ENCODE data around the gene ADARB2.
A peak's percentile ranks its signal among the peaks of the same experiment; 100 is the strongest.
"Not testable (repeated sequence)": the region's sequence is repeated elsewhere in the genome, so short reads cannot be mapped to it uniquely, and the experiment has no call there.

The ADARB2 gene

DNA sequence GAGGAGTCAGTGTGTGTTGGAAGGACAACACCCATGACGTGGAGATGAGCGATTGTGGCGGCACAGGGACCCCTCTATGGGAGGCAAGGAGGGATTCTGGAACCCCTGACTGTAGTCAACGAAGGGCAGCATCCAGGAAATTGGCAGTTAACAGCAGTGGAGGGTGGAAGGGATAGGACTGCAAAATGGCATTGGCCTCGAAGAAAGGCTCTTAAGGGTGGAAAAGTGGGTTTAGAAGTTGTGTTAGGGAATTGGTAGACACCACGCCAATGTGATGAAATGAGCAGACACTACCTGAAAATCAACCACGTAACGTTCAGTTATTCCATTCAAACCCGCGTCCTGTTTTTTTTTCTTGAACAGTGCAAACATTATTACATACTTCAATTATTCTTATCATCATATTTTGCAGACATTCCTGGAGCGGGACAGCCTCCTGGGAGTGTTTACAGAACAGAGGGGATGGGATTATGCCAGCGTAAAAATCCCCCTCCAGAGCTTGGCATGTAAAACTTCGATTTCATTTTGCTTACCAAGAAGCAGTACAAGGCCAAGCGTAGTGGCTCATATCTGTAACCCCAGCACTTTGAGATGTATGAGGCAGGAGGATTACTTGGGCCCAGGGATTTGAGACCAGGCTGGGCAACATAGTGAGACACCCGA lies 409.0 kb downstream of the ADARB2 start:
- DNase-seq = no peak

DNA sequence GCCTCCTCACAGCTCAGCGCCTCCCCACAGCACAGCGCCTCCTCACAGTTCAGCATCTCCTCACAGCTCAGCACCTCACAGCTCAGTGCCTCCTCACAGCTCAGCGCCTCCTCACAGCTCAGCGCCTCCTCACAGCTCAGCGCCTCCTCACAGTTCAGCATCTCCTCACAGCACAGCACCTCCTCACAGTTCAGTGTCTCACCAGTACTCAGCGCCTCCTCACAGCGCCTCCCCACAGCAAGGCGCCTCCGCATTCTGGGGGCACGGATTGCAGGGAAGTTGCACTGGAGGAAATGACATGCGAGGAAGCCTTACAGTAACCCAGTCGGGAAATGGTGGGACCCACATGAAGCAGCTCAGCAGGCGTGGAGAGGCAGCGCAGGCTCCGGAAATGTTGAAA lies 409.6 kb downstream of the ADARB2 start:
- no peak for DNase-seq

DNA sequence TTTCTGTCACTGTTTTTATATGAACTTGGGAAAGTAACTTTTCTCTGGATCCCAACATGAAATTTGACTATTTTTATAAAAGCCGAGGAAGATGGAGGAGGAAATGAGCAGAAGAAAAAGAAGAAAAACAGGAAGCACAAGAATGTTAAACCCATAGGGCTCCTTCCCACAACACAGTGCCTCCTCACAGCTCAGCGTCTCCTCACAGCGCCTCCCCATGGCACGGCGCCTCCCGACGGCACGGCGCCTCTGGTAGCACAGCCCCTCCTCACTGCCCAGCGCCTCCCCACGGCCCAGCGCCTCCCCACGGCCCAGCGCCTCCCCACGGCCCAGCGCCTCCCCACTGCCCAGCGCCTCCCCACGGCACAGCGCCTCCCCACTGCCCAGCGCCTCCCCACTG lies 410.8 kb downstream of the ADARB2 start:
- not testable (repeated sequence) for DNase-seq

DNA sequence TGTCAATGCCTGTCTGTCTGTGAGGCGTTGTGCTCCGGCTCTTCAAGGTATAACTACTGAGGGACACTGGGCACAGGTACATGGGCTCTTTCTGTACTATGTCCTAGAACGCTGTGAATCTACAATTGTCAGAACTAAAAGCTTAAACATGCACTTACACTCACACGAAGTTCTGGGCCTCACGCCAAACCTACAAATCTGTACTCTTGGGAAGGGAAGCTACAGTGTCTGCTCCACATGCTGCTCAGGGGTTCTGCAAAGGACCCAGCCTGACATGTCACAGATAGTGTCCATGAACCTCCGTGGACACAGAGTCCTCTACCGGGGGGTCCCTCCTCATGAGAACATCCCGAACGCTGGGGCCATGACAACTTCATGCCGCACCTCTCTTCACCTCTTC lies 412.4 kb downstream of the ADARB2 start:
- no peak for DNase-seq

DNA sequence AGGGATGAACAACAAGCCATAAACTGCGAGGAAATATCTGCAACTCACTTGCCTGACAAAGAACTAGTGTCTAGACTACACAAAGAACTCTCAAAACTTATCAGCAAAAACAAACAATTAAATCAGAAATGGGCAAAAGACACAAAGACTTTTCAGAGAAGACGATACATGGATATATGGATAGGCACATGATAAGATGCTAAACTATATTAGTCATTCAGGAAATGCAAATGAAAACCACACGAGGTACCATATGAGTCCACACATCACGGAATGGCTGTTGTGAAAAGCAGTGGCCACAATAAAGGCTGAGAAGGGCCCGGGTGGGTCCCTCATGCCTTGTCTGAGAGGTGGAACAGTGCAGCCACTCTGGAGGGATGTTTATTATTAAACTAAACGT lies 413.4 kb downstream of the ADARB2 start:
- DNase-seq = no peak

DNA sequence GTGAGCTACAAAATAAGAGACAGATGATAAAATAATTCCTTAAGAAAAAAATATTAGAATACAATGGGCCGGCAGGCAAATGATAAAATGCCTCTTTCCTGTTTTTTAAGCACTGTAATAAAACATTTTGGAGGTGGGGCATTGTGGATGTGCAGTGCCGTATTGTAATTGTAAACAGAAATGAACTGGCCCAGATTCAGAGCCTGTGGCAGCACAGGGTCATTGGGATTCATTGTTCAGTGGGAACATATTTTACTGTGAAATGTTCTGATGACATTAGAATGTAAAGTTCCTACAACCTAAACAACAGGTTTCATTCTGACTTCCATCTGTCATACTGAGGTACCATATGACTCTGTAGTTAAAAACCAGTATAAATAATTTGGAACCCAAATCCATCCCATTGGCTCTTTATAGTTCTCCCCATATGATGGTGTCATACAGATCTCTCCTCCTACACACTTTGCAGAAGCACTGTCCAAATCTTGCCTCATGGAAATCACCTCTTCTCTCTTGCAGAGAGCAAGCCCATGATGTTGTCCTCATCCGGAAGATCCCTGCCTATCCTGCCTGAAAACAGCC lies 416.5 kb downstream of the ADARB2 start:
- DNase-seq = no peak

DNA sequence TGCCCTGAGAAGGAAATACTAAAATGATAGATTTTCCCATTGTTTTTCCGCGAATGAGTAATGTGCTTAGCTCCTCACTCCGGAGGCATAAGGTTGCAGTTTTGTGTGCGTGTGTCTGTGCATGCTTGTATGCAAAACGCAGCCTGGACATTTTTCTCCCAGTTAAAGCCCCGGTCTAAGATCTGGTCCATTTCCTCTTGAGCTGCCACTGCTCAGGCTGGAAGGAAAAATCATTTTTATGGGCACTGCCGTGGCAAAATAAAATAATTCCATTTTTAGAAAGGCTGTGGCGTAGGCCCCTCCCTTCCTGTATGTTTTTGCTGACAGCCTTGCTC lies 420.5 kb downstream of the ADARB2 start:
- DNase-seq = no peak

DNA sequence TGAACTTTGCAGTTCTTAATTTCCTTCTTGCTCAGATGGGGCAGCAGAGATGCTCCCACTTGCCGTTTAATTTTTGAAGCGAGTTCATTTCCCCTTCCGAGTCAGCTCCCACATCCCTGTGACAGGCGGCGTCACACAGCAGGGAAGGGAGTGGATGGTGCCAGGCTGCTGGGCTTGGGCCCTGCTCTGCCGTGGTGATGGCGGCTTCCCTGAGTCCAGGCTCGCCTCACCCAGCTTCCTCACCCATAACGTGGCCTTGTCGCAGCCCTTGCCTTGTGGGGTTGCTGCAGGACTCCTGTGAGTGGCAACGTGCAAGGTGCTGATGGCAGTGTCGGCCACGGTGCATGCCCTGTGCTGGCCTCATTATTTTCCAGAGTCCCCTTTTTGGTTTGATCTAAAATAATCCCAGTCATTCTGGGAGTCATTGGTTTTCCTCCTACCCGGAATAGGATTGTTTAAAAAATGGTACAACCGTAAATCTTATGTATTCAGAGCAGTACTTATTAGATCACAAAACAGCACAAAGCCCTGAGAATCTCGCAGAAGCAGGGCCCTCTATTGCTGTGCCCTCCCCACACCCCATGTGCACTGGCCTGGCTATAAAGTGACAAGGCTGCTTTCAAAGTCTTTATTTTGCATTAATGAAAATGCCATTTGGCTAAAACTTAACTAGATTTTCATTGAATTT lies 421.1 kb downstream of the ADARB2 start:
- peak in 1 of 2 experiments; percentile 6 for DNase-seq

DNA sequence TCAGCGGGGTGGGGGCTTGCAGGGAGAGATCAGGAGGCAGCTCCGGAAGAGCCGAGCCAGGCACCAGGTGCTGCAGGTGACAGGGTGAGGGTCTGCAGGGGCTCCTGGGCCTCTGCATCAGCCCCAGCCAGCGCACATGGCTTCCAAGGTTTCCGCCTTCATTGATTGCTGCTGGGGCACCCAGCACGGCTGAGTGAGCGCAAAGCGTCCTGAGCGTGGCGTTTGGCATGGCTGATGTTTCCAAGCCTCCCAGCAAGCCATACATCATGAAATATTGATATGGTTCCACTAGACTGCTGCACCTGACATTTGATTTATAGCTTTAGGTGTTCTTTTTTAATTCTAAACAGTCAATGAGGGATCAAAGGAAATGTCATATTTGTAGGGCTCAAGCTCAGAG lies 422.1 kb downstream of the ADARB2 start:
- no peak for DNase-seq

DNA sequence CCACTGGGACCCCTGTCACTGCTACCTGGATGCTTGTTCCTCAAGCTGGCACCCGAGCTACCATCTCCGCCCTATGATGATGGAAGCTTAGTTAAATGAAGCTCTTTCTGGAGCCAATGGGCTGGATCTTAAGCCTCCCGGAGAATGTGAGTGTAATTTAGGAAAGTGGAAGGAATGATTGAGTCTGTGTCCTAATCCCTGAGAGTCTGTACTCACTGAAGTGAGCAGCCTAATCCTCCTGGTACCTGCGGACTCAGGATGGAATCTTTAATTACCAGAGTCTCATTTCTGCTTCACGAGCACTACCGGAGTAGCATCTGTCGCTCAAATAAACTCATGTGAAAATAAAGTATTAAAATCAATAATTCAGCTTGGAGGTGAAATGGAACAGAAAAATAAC lies 425.6 kb downstream of the ADARB2 start:
- no peak for DNase-seq

DNA sequence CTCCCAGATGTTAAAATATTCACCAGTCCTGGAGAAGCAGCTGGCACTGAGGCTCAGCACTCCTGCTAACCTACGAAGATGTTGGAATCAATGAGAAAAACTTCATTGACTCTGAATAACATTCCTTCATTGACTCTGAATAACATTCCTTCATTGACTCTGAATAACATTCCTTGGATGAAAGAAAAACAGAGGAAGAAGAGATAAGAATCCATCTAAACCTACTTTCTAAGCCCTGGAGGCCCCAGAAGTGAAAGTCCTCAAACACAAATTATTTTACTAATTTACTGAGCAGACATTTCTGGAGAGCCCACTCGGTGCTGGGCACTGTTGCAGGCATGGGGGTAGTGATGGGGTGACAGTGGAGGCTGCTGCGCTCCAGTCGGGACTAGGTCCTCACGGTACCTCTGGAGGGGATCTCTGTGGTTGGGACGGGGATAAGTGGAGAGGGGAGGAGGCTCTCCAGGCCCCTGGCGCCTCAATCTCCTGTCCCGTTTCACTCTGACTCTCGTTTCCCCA lies 427.0 kb downstream of the ADARB2 start:
- DNase-seq = no peak

DNA sequence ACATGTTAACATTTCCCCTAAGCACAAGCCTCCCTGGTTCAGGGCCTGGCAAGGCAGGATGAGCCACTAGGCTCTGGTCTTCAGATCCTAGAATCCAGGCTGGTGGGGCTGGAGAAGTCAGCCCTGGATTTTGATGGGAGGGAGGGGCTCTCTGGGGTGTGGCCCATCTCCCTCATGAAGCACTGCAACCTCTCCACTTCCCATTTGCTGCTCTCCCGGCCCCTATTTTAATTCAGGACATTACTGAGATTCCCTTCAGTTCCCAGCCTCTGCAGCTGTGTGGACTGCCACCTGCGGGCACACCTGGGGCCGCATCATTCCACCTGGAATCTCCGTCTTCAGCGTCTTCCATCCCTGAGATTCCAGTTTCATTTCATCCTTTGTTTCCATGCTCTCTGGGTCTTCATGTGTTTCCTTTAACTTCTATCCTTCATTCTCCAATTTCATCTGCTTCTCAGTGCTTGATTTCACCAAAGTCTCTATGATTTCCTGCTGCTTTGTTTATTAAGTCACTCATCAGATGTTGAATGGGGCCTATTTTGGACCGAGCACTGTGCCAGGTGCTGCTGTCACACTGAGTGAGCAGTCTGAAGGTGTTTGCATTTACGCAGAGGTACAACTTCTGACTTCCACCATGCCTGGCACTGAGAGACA lies 427.6 kb downstream of the ADARB2 start:
- no peak for DNase-seq

DNA sequence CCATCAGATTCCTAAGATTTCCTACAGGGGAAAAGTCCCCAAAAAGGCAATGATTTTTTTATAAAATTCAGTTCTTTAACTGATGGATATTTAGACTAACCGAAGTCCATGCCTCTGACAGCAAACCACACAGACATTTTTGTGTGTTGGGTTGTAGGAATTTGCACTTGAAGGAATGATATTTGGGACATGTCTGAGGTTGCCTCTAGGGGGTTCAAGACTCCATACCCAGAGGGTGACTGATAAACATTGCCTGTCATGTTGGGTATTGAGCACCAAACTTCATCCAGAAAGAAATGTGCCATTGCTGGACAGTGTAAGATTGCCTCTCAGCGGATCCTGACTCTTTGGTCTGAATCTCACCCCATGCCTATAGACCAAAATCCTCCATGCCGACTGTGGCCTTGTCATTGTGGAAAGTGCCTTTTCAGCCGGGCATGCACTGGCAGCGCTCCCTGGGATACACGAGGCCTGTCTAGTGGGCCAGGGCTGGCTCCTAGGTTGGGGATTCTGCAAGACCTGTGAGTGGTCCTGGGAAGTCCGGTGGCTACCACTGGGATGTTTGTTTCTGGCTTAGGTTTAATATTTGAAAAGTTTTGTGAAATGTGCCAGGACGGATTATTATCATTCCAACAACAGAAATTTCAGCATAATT lies 428.2 kb downstream of the ADARB2 start:
- no peak for DNase-seq

DNA sequence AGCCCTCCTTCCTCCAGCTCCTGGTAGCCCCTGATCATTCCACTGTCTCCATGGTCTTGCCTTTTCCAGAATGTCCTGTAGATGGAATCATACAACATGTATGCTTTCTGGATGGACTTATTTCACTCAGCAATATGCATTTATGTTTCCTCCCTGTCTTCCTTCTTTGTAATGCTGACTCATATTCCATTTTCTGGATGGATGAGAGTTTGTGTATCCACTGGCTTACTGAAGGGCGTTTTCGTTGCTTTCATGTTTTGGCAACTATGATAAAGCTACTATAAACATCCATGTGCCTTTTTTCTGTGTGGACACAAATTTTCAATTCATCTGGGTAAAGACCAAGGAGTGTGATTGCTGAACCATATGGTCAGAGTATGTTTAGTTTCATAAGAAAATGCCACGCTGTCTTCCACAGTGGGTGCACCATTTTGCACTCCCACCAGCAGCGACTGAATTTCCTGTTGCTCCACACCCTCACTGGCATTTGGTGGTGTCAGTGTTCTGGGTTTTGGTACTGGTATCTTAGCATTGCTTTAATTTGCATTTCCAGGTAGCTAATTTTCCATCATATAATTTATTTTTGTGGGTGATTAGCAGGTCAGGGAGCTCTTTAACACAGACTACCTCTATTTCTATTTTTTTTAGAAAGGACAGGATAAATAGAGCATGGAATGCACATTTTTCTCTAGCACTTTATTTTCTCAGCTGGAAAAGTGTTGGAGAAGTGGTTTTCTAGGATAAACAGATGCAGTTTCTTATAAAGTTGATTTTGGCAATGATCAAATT lies 429.0 kb downstream of the ADARB2 start:
- no peak for DNase-seq

DNA sequence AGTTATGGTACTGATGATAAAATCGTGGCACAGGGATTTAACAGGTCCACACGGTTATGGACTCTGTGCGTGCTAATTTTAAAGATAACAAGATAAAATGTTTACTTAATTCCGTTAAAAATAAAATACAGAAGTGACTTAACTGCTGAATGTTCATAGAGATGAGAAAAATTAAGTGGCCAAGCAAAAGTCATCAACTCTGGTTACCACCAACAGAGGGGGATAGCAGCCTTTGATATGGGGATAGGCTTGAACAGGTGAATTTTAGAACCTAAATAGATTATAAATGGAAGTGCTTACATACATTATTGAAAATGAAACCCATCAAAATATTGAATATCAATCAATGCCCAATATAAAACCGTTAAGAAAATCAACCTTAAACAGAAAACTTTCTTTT lies 436.2 kb downstream of the ADARB2 start:
- DNase-seq = no peak

DNA sequence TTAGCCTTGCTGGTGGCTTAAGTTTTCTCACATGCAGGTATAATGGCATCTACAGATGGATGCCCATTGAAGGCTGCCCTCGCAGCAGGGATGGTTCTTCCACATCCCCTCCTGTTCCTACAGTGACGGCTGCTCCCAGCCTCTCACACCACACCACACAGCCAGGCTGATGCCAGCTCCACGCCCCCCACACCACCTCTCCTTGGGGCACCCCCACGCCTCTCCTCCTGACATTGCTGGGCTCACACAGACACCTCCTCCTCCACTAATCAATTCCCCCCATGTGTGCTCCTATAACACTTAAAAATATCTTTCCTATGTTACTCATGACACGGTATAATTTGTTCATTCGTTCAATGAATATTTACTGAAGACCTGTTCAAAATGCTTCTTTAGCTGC lies 437.1 kb downstream of the ADARB2 start:
- DNase-seq = no peak

DNA sequence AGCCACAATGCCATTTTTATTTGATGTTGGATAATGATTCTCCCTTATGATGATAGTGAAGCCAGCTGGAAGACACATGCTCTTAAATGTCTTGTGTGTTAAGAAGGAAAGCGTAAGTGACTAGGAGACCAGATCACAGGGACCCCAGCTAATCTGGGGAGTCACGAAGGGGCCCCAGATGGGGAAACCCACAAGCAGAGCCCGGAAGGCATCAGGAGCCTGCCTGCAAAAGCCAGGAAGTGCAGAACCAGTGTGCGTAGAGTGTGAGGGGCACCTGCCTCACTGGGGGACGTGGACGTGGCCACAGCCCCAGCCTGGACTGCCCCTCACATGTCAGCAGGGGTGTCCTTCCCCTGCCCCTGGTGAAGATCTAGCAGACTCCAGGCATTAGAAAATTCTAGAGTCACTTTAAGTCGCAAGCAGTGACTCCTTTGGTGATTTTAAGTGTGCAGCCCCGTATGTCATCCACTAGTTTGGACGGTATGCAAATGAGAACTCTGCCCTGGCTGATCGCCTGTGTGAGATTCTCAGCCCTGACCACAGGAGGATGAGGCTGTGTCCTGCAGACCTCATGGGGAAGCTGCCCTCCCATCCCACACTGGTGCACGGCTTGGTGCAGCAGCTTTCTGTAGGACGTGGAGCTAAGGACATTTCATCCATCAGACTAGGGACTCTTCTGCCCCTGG lies 438.1 kb downstream of the ADARB2 start:
- no peak for DNase-seq

DNA sequence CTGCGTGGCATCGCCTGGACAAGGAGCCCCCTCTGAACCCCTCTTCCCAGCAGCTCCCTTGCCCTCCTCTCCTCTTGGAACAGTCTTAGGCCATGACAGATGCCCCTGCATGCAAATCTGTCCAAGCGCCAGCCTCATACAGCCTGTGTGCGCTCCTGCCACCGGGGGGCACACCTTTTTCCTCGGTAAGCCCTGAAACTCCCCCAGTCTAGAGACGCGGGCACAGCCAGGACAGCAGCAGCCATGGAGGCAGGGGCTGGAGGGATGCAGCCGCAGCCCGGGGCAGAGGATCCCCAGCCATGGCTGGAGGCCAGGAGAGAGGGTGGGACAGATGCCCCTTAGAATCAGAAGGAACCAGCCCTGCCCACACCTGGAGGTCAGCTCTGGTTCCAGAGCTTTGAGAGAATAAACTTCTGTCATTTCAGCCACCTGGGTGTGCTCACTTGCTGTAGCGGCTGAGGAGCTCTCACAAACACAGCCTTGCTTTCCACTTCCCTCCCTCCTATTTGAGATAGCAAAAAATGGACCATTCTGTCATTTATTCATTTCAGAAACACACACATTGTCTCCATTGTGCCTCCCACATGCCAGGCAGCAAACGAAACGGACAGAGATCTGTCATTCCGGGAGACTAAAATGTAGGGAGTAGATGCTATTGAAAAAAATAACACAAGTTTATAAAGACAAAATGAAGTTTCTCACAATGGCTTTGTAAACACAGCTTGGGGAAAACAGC lies 439.6 kb downstream of the ADARB2 start:
- no peak for DNase-seq

DNA sequence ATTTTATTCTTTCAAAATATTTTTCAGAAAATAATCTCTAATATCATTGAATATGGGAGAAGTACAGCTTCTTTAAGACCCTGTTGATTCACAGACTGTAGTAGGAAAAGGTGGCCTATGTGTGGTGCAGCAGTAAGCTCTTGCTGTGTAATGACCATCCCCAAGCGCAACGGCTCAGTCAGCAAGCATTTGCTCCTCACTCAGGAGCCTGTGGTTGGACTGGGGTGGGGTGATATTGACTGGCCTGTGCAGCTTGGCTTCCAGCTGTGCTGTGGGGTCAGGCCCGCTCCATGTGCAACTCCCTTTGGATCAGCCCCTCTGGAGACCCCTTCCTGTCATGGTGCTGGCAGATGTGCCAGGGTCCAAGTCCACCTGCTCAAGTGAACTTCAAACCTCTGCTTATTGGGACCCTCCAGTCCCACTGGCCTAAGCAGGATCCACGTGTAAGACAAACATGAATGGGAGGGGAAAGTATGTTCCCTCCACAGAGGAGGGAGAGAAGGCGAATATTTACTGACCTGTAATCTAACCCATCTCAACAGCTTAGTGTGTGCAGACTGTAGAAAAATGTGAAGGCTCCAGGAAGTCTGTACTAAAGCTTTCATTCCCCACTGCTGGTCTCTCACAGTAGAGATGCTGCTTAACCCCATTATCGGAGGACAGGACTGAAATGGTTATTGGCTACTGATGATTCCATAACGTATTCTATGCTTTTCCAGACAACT lies 441.4 kb downstream of the ADARB2 start:
- DNase-seq = no peak

DNA sequence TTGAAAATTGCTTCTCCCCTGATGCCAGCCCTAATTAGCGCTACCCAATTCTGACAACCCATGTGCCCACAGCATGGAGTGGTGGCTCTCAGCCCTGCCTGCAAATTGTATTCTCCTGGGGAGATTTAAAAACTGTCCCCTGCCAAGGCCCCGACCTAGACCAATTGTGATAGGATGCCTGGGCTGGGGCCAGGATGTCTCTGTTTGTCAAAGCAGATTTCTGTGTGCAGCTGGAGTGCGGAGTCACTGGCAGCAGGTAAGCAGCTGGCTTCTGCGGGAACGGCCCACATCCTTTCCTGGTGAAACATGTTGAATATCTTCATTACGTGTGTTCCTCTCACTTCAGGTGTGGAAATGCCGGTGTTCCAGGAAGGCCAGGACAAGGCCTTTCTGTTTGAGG lies 442.6 kb downstream of the ADARB2 start:
- no peak for DNase-seq
